Measurements from ENCODE around the gene HOXD12.

The HOXD12 gene

DNA sequence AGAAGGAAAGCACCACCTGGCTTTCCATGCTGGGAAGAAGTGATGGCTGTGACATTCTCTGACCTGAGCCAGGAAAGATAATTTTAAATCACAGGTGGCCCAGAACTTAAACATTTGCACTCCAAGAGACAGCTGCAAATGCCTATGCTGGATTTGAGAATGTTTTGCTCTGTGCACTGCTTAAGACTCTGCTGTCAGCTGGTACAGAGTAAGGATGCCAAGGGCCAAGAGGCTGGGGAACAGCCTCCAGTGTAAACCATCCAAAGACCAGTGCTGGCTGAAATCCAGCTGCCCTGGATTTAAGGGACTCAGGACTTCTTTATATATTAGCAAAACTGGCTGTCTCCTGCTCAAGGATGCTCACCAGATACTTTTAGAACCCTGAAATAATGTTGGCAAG lies 33.8 kb downstream of the HOXD12 start:
- DNase-seq: no peak

DNA sequence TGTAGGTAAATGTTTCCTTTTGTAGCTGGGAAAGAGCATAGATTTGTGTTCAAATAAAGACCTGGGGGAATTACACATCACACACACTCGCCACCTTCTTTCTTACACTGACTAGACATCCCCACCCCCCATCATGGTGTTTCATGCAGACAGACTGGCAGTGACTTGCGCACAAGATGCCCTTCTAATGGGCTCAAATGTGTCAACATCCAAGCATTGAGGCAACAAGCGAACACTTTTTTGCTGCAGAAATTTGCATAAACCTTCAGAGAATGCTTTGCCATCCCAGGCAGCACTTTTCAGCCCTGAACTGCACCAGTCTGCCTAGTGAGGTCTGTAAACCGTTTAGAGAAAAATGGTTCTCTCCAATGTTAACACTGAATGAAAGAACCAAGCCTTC lies 34.4 kb downstream of the HOXD12 start:
- no peak for DNase-seq

DNA sequence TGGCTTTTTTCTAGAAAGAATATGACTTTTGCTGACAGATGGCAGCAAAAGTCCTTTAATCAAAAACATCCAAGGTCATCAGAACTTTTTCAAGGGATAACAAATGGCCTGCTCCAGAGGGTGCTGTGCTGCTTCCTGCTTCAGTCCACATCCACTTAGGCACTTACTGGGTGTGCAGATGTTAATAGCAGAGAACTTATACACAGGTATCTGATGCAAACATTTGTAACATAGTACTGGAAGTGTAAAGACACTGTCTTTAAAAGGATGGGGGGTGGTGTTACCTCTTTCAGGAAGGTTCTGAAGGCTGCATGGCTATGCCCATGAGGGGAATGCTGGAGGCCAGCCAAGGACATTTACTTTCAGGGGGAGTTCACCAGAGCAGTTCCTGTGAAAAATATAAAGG lies 35.4 kb downstream of the HOXD12 start:
- DNase-seq: no peak

DNA sequence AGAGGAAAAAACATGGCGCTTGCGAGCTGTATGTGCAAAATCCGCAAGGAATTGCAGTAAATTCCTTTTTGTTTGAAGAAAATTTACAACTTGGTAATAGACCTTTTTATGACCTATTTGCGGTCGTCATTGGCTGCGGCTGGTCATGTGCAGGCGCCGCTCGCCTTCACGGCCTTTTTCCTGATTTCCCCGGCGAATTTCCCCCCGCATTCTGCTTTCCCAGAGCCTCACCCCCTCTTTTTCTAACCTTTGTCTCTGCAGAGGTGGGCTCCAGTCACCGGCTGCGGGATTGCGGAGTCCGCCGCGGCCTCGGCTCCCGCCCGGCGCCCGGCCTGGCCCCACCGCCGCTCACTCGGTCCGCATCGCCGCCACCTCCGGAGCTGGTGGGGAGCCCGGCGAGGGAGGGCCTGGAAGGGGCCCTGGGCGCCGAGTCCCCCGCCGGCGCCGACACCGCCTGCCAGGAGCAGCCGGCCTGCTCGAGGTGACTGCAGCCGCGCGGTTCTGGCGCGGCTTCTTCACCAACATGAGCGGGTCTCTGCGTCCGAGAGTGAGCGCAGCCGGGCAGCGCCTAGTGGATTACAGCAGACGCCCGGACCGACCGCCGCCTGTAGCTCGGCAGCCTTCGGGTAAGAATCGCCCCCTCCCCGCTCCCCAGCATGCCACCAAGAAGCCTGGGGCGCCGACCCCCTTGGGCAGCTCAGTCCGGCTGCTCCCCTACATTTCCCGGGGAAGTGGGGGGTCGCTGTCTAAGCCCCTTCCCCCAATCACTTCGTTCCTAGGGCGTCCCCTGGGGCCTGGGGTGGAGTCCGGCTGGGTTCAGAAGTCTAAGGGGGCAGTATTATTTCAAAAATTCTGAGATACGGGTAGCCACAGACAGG lies 37.0 kb downstream of the HOXD12 start:
- DNase-seq: peak in 1 of 3 donors; percentile 32

DNA sequence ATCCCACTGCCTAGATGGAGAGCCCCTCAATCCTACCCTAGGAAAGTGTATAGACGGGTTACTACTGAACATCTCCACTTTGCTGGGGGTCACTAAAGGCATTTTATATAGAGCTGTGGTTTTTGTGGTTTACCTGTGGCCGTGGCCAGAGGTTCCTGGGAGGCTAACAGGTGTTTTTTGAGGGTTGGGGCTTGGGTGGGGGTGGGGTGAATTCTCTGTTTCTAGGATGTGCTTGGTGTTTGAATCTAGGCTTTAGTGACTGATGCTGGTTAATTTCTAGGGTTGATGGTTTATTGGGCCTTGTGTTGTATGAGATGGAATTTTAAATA lies 37.6 kb downstream of the HOXD12 start:
- no peak for DNase-seq

DNA sequence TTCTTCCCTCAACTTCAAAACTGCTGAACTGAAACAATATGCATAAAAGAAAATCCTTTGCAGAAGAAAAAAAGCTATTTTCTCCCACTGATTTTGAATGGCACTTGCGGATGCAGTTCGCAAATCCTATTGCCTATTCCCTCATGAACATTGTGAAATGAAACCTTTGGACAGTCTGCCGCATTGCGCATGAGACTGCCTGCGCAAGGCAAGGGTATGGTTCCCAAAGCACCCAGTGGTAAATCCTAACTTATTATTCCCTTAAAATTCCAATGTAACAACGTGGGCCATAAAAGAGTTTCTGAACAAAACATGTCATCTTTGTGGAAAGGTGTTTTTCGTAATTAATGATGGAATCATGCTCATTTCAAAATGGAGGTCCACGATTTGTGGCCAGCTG lies 38.3 kb downstream of the HOXD12 start:
- no peak for DNase-seq

DNA sequence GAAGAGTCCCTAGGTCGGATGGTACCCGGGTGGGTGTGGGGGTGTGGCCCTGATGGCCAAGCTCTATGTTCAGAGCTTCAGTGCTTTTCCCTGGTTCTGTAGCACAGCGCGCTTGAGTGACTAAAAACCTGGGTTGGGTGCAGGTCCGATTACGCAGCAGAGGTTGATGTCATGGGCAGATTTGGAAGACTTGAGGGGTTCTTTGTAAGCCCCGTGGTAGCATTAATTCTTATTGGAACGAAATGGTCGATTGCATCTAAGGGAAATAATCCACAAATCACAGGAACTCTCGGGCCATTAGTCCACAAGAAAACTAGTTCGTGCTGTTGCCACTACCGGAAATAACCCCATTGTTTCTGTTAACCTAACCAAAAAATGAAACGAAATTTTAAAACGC lies 38.9 kb downstream of the HOXD12 start:
- DNase-seq: no peak

DNA sequence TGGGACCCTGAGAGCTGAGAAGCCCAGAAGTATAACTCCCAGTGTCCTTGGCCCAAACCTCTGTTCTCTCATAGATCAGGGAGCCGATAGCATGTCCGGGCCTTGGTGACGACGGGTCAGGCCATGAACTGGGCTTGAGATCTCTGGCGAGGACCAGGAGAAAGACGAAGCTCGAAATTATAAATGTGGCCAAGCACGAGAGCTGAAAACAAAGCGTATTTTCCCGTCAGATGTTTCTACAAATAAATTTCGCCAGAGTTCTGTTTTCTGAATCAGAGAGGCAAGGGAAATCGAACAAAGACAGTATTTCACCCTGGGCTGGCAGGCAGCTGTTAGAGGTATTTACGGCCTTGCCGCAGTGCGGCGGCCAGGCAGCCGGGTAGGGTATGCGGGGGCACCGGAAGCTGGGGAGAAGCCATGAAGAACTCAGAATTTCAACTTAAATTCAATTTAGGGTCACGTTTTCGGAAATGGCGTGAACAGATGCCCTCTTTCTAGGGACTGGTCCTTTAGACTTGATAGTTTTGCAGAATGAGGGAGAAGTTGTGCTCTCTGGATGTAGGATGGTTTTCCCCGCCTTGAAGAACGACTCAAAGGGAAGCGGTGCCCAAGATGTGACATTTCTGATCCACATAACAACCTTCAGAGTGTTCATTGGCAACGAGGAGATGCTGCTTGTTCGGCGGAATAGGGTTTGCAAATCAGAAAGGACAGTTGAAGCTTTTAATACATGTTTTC lies 39.5 kb downstream of the HOXD12 start:
- no peak for DNase-seq

DNA sequence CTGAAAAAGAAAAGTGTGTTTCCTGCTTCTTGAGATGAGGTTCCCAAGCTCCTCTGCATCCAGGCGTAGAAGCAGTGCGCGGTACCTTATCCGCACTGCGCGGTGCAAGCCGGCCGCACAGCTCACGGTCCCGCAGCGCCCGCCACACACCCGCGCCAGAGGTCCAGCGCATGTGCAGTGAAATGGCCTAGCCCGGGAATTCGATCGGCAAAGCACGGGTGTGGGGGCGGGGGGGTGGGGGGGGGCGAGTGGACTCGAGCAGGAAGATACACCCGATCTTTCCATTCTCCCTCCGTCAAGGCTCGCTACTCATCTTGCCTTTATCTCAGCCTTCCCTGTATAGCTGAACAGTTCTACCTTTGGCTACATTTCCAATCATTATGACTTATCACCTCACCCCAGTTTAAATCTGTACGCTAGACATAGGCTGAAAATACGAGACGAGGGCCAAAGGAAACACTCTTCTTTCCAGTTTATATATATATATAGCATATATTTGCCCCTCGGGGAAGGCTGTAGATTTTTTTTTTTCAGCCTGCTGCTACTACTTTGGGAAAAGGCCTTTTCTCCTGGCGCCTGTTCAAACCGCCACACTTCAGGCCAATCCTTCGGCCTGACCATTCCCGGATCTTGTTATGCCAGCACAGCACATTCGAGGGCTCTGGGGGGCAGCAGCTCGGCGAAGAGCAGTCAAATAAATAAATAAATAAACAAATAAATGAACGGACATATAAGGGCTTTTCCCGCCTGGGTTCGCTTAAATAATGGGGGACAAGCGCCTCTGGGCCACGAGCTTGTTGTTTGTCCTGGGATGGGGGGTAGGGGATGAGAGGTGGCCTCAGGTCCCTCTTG lies 40.3 kb downstream of the HOXD12 start:
- no peak for DNase-seq

DNA sequence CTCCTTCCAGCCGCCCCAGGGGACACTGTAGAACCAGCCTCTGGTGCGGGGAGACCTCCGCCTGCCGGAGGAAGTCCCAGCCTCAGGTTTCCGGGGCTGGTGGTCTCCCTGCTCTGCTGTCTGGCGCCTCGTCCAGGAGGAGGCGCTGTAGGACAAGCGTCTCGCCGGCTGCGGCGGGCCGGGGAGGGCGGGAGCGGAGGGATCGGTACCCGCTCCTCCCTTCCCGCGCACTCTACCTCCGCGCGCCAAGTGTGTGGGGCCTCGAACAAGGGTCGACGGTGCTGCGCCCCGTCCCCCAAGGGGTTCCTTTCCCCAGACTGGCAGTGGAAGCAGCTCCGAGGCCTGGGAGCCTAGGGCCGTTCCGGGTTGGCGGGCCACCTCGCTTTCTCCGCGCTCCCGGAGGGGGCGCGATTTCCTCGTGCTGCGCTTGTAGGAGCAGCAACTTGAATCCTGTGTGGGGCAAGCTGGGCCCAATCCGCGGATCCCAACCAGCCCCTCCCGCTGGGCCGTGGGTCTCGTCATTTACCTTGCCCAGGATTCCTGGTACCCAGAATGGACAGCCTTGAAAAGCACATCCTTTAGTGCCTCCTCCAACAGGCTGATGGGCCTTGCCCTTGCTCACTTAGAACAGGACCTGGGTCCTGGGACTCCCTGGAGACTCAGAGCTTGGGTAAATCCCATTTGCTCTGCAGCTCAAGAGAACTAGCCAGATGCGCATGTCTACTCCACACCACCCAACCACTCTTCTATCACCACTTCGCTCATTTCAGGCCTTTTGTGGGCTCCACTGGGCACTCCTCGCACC lies 41.1 kb downstream of the HOXD12 start:
- DNase-seq: peak; percentile 64 to 83 (median 70)

DNA sequence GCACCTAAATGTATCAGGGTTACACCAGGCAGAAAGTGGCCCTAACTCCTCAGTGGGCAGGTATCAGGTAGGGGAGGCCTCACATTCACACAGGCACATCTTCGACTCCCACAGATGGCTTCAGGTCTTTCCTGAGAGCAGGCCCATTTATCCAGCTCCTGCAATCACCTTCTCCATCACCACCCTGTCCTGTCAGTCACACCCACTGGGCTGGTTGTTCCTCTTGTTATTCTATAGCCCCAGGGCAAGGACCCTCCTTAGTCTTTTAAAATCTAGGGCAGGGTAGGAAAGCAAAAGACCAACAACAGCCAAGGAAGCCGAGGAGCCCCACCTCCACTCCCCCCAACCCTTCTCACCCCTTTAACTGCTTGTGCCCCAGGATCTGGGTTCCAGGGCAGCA lies 42.7 kb downstream of the HOXD12 start:
- no peak for DNase-seq

DNA sequence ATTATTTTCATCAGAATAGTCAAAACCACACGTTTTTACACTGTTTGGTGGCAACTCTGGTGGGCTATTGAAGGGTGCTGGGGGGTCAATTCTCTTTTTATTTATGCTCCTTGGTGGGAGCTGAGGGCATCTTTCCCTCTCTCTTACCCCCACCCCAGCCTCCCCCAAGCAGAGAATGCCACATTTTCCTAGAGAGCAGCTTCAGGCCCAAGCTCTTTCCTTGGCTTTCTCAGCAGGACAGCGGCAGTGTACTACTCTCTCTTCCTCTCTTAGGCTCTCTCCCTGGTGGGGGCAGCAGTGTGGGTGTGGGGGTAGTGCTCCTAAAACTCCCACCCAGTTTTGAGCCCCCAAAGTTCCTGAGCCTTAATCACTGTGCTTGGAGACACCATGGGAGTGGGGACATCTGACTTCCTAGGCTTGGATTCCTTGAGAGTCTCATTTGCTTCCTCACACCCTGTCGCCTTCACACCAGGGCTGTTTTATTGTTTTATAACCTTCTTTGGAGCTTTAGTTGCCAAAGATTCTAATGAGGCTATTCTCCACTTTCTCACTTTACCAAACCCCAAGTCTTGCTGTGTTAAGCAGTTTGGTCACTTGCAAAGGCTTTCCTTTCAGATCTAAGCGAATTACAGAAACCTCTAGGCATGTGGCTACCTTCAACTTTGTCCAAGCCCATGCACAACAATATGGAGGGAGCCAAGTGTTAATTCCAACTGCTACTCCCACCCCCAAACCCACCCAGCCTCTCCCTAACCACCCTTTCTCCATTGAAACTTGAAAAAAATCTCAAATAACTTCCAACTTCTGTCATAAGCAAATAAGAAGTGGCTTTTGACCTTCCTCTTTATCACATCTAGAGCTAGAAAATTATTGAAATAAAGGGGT lies 45.7 kb downstream of the HOXD12 start:
- no peak for DNase-seq

DNA sequence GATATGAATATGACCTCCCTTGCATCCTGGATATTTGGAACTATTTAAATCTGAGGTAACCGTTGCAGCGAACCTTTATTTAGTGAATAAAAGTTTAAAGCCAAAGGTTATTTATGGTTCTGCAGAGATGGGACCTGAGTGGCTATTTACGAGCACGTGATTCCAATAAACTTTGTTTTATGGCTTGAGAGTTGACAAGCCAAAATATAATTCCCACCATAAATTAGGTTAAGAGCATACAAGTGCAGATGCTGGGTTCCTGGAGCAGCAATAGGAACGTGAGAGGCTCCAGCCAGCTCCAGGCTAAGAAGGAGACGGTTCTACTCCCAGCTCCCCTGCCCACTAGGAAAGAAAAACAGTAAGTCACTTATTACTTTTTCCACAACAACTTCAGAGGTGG lies 46.5 kb downstream of the HOXD12 start:
- no peak for DNase-seq

DNA sequence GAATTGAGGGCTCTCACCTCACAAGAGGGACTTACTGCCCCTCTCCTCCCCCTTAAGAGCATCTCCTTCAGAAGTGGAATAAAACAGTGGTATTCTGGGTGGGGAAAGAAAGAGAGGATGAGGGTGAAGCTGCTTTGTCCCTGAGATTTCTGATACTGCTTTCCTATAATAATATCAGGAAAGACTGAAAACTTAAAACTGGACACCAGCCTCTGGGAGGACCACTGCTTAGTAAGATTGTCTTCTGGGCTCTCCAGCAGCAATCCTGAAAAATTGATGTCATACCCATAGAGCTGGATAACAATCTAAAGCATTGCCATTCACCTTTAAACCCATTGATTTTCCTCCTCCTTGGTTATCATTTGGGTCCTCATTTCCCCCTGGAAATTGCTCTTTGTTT lies 47.0 kb downstream of the HOXD12 start:
- no peak for DNase-seq

DNA sequence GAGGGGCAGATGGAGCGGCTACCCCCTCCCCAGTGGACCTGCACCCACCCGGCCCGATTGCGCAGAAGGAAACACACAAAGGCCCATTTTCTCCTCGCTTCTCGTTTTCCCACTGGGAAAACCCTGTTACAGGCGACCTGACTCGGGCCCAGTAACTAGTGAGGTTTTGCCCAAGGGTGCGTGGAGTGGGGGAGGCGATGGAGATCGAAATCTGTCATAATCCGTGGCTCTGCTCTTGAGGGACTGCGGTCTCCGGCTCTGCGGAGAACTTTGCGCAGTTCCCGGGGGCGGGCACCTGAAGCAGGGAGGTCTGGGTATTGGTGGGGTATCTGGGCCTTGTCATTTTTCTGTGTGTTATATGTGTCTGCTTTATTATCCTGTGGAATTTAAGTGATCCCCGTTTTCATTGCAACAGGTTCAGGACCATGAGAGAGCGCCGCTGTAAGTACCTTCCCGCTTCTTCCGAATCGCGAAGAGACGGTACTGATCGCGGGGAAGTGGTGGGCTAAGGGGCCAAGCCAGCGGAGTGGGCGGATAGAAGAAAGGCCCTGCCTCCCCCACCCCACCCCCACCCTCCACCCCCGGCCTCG lies 47.7 kb downstream of the HOXD12 start:
- no peak for DNase-seq

DNA sequence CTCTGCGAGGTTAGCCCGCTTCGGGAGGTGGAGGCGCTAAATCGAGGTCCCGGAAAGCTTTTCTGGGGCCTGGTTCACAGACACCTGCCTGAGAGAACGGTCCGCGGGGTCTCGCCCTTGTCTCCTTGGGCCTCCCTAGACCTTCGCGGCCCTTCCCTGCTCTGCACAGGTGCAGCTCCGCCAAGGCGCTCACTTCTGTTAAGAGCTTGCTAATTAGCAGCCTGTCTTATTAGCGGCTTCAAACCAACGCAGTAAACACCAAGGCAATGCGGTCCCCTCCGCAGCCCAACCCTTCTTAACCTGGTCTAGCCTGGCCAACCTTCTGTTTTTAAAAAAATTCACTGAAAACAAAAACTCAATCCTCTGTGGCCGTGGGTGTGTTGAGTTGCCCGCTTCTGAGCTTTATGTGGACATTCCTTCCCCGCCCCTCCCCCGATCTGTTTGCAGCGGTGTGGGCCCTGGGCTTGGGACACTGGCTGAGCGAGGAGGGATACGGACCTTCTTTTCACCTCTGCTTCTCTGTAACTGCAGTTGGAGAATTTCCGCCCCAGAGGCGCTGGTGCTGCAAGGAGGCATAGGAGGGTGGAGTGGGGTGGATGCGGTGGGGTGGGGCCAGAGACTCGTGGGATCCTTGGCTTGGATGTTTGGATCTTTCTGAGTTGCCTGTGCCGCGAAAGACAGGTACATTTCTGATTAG lies 48.4 kb downstream of the HOXD12 start:
- DNase-seq: no peak

DNA sequence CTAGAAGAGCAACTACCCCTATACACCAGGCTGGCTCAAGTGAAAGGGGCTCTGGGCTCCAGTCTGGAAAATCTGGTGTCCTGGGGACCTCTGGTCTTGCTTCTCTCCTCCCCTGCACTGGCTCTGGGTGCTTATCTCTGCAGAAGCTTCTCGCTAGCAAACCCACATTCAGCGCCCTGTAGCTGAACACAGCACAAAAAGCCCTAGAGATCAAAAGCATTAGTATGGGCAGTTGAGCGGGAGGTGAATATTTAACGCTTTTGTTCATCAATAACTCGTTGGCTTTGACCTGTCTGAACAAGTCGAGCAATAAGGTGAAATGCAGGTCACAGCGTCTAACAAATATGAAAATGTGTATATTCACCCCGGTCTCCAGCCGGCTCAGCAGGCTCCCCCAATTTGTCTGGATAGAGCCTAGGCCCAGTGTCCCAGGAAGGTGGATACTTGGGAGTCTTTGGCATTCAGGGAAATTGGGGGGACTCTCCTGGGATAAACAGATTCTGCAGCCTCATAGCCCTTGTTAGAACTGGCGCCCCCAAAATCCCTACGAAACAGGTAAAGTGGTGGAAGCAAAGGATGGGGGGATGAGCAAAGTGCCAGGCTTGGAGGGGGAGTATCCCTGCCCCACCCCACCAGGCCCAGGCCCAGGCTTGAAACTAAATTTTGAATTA lies 49.3 kb downstream of the HOXD12 start:
- DNase-seq: no peak

DNA sequence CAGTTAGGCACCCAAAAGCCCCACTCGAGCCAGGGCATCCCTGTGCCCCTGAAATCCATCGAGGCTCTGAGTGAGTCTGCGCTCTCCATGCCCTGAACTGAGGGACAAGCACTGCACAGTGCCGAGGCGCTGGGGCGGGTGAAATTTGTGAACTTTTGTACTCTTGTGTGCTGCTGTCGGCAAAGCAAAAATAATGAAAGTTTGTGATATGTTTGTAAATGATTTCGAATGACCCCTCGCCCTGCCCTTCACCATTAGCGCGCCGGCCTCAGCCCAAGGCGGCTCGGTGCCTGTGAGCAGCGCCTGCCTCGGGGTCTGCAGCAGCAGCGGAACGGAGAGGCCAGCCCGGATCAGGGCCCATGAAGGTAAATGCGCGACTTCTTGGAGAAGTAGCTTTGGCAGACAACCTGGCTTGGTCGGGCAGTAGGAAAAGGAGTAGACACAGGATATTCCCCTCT lies 49.9 kb downstream of the HOXD12 start:
- no peak for DNase-seq

DNA sequence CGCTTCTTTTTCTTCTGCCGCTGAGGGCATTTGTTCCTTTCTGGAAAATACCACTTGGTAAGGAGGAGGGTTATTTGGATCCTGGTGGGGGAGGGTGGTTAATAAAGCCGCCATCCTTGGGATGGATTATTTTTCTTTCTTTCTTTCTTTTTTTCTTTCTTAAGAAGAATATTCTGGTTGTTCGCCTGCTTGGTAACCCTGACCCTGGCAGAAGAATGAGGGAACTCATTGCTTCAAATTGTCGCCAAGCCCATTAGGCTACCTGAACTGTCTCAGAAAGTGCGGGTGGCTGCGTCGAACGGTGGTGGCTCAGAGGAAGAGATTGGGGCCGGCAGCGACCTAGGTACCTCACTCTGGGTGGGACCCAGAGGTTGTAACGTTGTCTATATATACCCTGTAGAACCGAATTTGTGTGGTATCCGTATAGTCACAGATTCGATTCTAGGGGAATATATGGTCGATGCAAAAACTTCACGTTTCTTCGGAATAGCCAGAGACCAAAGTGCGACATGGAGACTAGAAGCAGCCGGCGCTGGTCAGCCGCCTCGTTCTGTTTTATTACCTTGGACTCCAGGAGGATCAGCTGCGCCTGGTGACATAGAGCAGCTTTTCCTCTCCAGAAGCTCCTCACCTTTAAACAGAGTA lies 50.5 kb downstream of the HOXD12 start:
- no peak for DNase-seq

Measured in suppressor macrophage treated with lipopolysaccharide for 1 hour (primary cell).